Stomach (tissue), 9 donors: ENCODE results near the gene XKRX. TPM values are rescaled to one million over a fixed set of nuclear protein-coding genes. Genes with fewer than 3 reads are reported as not detected.

Source experiments
- DNase-seq, 2 donors: peaks; one replicate each; pipeline versions ENCODE4 v3.0.0 to v3.0.0-alpha.2; 2013 to 2019
- H3K27ac ChIP-seq, 5 donors: fragments of 200-600 bp in 4 of 5; sonication (generic) in 4 of 5; one replicate each; pipeline ENCODE4 v1.5.1; 2013 to 2019; ENCODE audit warnings: mild to moderate bottlenecking in 1 of 5, moderate library complexity in 1 of 5
- H3K27me3 ChIP-seq, 3 donors: fragments of 200-600 bp; sonication (generic); one replicate each; pipeline ENCODE4 v1.5.1; 2017 to 2019; ENCODE audit warnings: mixed run types in 1 of 3
- H3K36me3 ChIP-seq, 4 donors: fragments of 200-600 bp; sonication (generic); 1 replicate in 3 of 4; 2 replicates in 1 of 4; pipeline ENCODE4 v1.5.1; 2016 to 2019
- H3K4me1 ChIP-seq, 4 donors: fragments of 200-600 bp; sonication (generic); one replicate each; pipeline ENCODE4 v1.5.1; 2016 to 2019
- H3K4me3 ChIP-seq, 4 donors: fragments of 200-600 bp; sonication (generic) in 3 of 4; one replicate each; pipeline ENCODE4 v1.5.1; 2016 to 2019; ENCODE audit warnings: mild to moderate bottlenecking in 1 of 4
- H3K9me3 ChIP-seq, 4 donors: fragments of 200-600 bp; sonication (generic); one replicate each; pipeline ENCODE4 v1.5.1; 2016 to 2019
- CTCF ChIP-seq, 7 experiments: fragments of 450-650 bp in 4 of 7; fragments of 200-600 bp in 3 of 7; sonication (generic) in 3 of 7; IDR thresholded peaks; one replicate each; pipeline ENCODE4 v1.5.1; 2016 to 2019; ENCODE audit warnings: antibody characterized with exemption in 7 of 7, control low read depth in 2 of 7, mild to moderate bottlenecking in 1 of 7
- EP300 ChIP-seq: sonication (generic); formaldehyde crosslinking; IDR thresholded peaks from one replicate; pipeline ENCODE4 v1.6.1; 2017; ENCODE audit warnings: antibody characterized with exemption
- POLR2A ChIP-seq, 4 donors: fragments of 450-650 bp; IDR thresholded peaks; one replicate each; pipeline ENCODE4 v1.6.1; 2016; ENCODE audit warnings: antibody characterized with exemption in 4 of 4, control low read depth in 2 of 4, mild to moderate bottlenecking in 1 of 4, moderate library complexity in 1 of 4
- POLR2AphosphoS5 ChIP-seq, 3 donors: sonication (generic); formaldehyde crosslinking; IDR thresholded peaks; one replicate each; pipeline ENCODE4 v1.6.1; 2016; ENCODE audit warnings: antibody characterized with exemption in 3 of 3
- WGBS, 5 donors: extraction: QIAGEN DNeasy Blood & Tissue Kit in 3 of 5; methylation state at CpG; one replicate each; pipeline versions ENCODE4 v1.1.5 to v1.1.7; 2013 to 2018; 5-methylcytosine and 5-hydroxymethylcytosine counted together
- intact Hi-C: fragments of 100-400 bp; cut with DNase I; formaldehyde crosslinking; loops from one replicate; pipeline ENCODE4 v1.15.1; 2023; ENCODE audit warnings: low total_unique reads
- polyA plus RNA-seq, 3 donors: library from polyadenylated mRNA; stranded (reverse); fragments of 200-250 nt; gene quantifications; one replicate each; pipeline ENCODE4 v1.2.3, GENCODE V29; 2013
- total RNA-seq, 5 donors: library from RNA; depleted of rRNA; stranded (reverse); fragments of >200 nt; gene quantifications; one replicate each; pipeline versions ENCODE4 v1.1.0 to v1.2.3, GENCODE V29; 2014 to 2016
- donor health status: healthy with polysubstance abuse.
- donor health status: Bipolar disorder and iron deficiency.
- donor health status: healthy.

The XKRX gene
- total and polyA plus RNA-seq, 8 donors = 0.31 to 0.92 (median 0.63) TPM; not detected in 5

- intact Hi-C loops = no loop called here
- Histone ChIP-seq H3K4me1 (no peaks in the 10 kb centered on the region), H3K4me3 (no peak overlapping the region), H3K36me3 (no peaks in the 10 kb centered on the region), H3K27me3 (no peaks in the 10 kb centered on the region), H3K9me3 (no peaks in the 10 kb centered on the region), H3K27ac (no peak overlapping the region)
- TF ChIP-seq POLR2A (IDR thresholded peaks at IDR 0.05) (no peak), CTCF (IDR thresholded peaks at IDR 0.05) (no peak), EP300 (no peak)
- WGBS, 5 donors = 88 to 100% (median 92%) methylated on average over 1 of the region's 1 CpG
- no peak for DNase-seq
Measured at GRCh38 chrX:100948557-100948956, 19.8 kb upstream of the XKRX start.

- H3K27ac ChIP-seq = no peak overlapping the region
- intact Hi-C loops = no loop called here
- H3K36me3 ChIP-seq = no peaks in the 10 kb centered on the region
- WGBS, 5 donors = 59 to 66% (median 61%) methylated on average over 2 of the region's 2 CpGs
- TF ChIP-seq EP300 (no peak), CTCF (IDR thresholded peaks at IDR 0.05) (no peak), POLR2A (IDR thresholded peaks at IDR 0.05) (no peak), POLR2AphosphoS5 (IDR thresholded peaks at IDR 0.05) (no peak)
- H3K27me3 ChIP-seq = no peaks in the 10 kb centered on the region
- no peaks in the 10 kb centered on the region for H3K9me3 ChIP-seq
- no peak overlapping the region for H3K4me3 ChIP-seq
- DNase-seq = no peak
- no peaks in the 10 kb centered on the region for H3K4me1 ChIP-seq
Measured at GRCh38 chrX:100946299-100946927, 17.7 kb upstream of the XKRX start.

GRCh38 chrX:100944601-100945000 lies 15.9 kb upstream of the XKRX start:
- Histone ChIP-seq H3K36me3 (no peaks in the 10 kb centered on the region), H3K4me3 (no peak overlapping the region), H3K27ac (no peak overlapping the region), H3K9me3 (no peaks in the 10 kb centered on the region), H3K4me1 (no peaks in the 10 kb centered on the region), H3K27me3 (no peaks in the 10 kb centered on the region)
- WGBS, 5 donors = 92 to 100% (median 95%) methylated on average over 3 of the region's 3 CpGs
- TF ChIP-seq POLR2A (IDR thresholded peaks at IDR 0.05) = no peak
- TF ChIP-seq EP300 = no peak
- no peak for TF ChIP-seq CTCF (IDR thresholded peaks at IDR 0.05)
- no peak for TF ChIP-seq POLR2AphosphoS5 (IDR thresholded peaks at IDR 0.05)
- no peak for DNase-seq
- intact Hi-C loops = no loop called here

- intact Hi-C loops = no loop called here
- WGBS, 5 donors = 58 to 78% (median 68%) methylated on average over 4 of the region's 4 CpGs
- Histone ChIP-seq H3K36me3 (no peaks in the 10 kb centered on the region), H3K27me3 (no peaks in the 10 kb centered on the region), H3K4me1 (no peaks in the 10 kb centered on the region), H3K4me3 (no peak overlapping the region), H3K9me3 (no peaks in the 10 kb centered on the region), H3K27ac (no peak overlapping the region)
- DNase-seq = no peak
- TF ChIP-seq EP300 (no peak), POLR2AphosphoS5 (IDR thresholded peaks at IDR 0.05) (no peak), POLR2A (IDR thresholded peaks at IDR 0.05) (no peak), CTCF (IDR thresholded peaks at IDR 0.05) (no peak)
Measured at GRCh38 chrX:100939333-100939732, 10.6 kb upstream of the XKRX start.
